EL (cell line): ENCODE results near the gene RPL41.

Experiments used
- DNase-seq: peaks from one replicate; pipeline ENCODE4 v3.0.0-alpha.2; 2016

Gene RPL41

GRCh38 chr12:56129206-56129941 lies 12.9 kb downstream of the RPL41 start:
- peak; percentile 75 for DNase-seq

- no peak for DNase-seq
Observed at GRCh38 chr12:56129942-56130495, 13.6 kb downstream of the RPL41 start.

GRCh38 chr12:56130876-56131275 lies 14.4 kb downstream of the RPL41 start:
- no peak for DNase-seq

GRCh38 chr12:56134897-56135296 lies 18.5 kb downstream of the RPL41 start:
- no peak for DNase-seq

GRCh38 chr12:56137853-56138571 lies 21.6 kb downstream of the RPL41 start:
- DNase-seq = no peak

GRCh38 chr12:56141946-56142784 lies 25.7 kb downstream of the RPL41 start:
- DNase-seq = no peak

GRCh38 chr12:56143217-56143616 lies 26.8 kb downstream of the RPL41 start:
- DNase-seq = no peak

GRCh38 chr12:56143870-56144269 lies 27.4 kb downstream of the RPL41 start:
- no peak for DNase-seq

GRCh38 chr12:56145217-56145616 lies 28.8 kb downstream of the RPL41 start:
- no peak for DNase-seq

- DNase-seq = no peak
Observed at GRCh38 chr12:56146492-56147460, 30.3 kb downstream of the RPL41 start.

- peak; percentile 24 for DNase-seq
Observed at GRCh38 chr12:56150563-56150962, 34.1 kb downstream of the RPL41 start.

GRCh38 chr12:56151672-56152131 lies 35.3 kb downstream of the RPL41 start:
- DNase-seq = peak; percentile 27

- peak; percentile 93 for DNase-seq
Observed at GRCh38 chr12:56152132-56152755, 35.8 kb downstream of the RPL41 start, which contains the start of gene MYL6B. TSS of gene MYL6B (plus strand) at chr12:56152587. CDS start at chr12:56153919, 1,332 bp downstream.

GRCh38 chr12:56152756-56153677 lies 36.6 kb downstream of the RPL41 start:
- no peak for DNase-seq

GRCh38 chr12:56153678-56154065 lies 37.2 kb downstream of the RPL41 start:
- DNase-seq = no peak

GRCh38 chr12:56154246-56154771 lies 37.9 kb downstream of the RPL41 start:
- DNase-seq = no peak

- DNase-seq = no peak
Observed at GRCh38 chr12:56154818-56155217, 38.4 kb downstream of the RPL41 start.

- no peak for DNase-seq
Observed at GRCh38 chr12:56155256-56155845, 38.9 kb downstream of the RPL41 start.

- DNase-seq = peak; percentile 57
Observed at GRCh38 chr12:56156464-56157200, 40.2 kb downstream of the RPL41 start.
